HCT116 (cell line): ENCODE measurements around the gene RRBP1. TPM values are rescaled to one million over a fixed set of nuclear protein-coding genes. Genes with fewer than 3 reads are reported as not detected.

Experiments used
- ATAC-seq: fragments of 200-7000 bp; cut with Tn5 transposase; 2 replicates; pipeline ENCODE4 v1.9.1; 2020; ENCODE audit warnings: mild to moderate bottlenecking, moderate library complexity
- BruUV-seq: library from RNA; stranded (reverse); fragments of 400-500 nt; replicated peaks from 2 replicates; lab custom pipeline; 2021; lab: Mats Ljungman, UMichigan
- CTCF ChIA-PET: fragments of 300-600 bp; sonication (Branson Sonifier 250); formaldehyde crosslinking; loops from one replicate; lab custom pipeline; 2021; ENCODE audit warnings: antibody characterized with exemption; lab: Charles Lee
- POLR2A ChIA-PET: fragments of 300-600, 350-600 bp; sonication (Branson Sonifier 250); formaldehyde crosslinking; loops from one replicate; lab custom pipeline; 2021; ENCODE audit warnings: antibody characterized with exemption; lab: Charles Lee
- RAD21 ChIA-PET, 2 experiments: fragments of 300-600 bp; sonication (Branson Sonifier 250); formaldehyde crosslinking; loops; one replicate each; lab custom pipeline; 2023; ENCODE audit warnings: low total read pairs in 2 of 2; ENCODE audit not compliant: uncharacterized antibody in 2 of 2, unreplicated experiment in 2 of 2, low non-redundant PET in 1 of 2; lab: Charles Lee
- DNase-seq: peaks from one replicate; pipeline ENCODE4 v3.0.0-alpha.2; 2010; ENCODE audit warnings: low read depth, low spot score
- H2AFZ ChIP-seq: fragments of 200-600 bp; shearing (Covaris generic), sonication (generic); 2 replicates; pipeline ENCODE4 v1.6.1; 2017; ENCODE audit warnings: low read depth, mixed run types, mixed read lengths, antibody characterized with exemption, low read length; ENCODE audit not compliant: poor library complexity, severe bottlenecking
- H3K27ac ChIP-seq: 2 replicates; pipeline ENCODE4 v1.5.1; 2012; ENCODE audit warnings: low read depth, low read length
- H3K27me3 ChIP-seq: fragments of 200-600 bp; sonication (generic); 2 replicates; pipeline ENCODE4 v1.6.1; 2016; ENCODE audit warnings: mixed run types, low read length, mixed read lengths; ENCODE audit not compliant: insufficient read depth
- H3K36me3 ChIP-seq, 2 experiments: fragments of 200-500 bp in 1 of 2; fragments of 200-600 bp in 1 of 2; sonication (Bioruptor generic) in 1 of 2; sonication (generic) in 1 of 2; 2 replicates each; pipeline versions ENCODE4 v1.5.1 to v1.6.1; 2014 to 2016; ENCODE audit warnings: low read length in 2 of 2, inconsistent platforms in 1 of 2, mixed read lengths in 1 of 2, mixed run types in 1 of 2; ENCODE audit not compliant: insufficient read depth in 2 of 2, control insufficient read depth in 1 of 2
- H3K4me1 ChIP-seq, 2 experiments: fragments of 200-600 bp in 1 of 2; sonication (generic) in 1 of 2; 2 replicates each; pipeline versions ENCODE4 v1.5.1 to v1.6.1; 2012 to 2017; ENCODE audit warnings: low read length in 2 of 2, inconsistent platforms in 1 of 2, mild to moderate bottlenecking in 1 of 2, mixed read lengths in 1 of 2, mixed run types in 1 of 2, moderate library complexity in 1 of 2; ENCODE audit not compliant: insufficient read depth in 2 of 2, control insufficient read depth in 1 of 2
- H3K4me2 ChIP-seq: fragments of 200-600 bp; sonication (generic); 2 replicates; pipeline ENCODE4 v1.6.1; 2017; ENCODE audit warnings: mixed run types, low read length, mixed read lengths
- H3K4me3 ChIP-seq, 2 experiments: fragments of 200-600 bp in 1 of 2; sonication (generic) in 1 of 2; replicated peaks in 1 of 2; 2 replicates each; pipeline ENCODE4 v1.5.1; 2011 to 2016; ENCODE audit warnings: low read length in 2 of 2, control low read depth in 1 of 2, low read depth in 1 of 2, mild to moderate bottlenecking in 1 of 2, mixed read lengths in 1 of 2, mixed run types in 1 of 2
- H3K79me2 ChIP-seq: fragments of 200-600 bp; sonication (generic); 2 replicates; pipeline ENCODE4 v1.6.1; 2017; ENCODE audit warnings: mild to moderate bottlenecking, mixed run types, low read length, moderate library complexity, mixed read lengths; ENCODE audit not compliant: insufficient read depth
- H3K9ac ChIP-seq: fragments of 200-600 bp; sonication (generic); 2 replicates; pipeline ENCODE4 v1.6.1; 2016; ENCODE audit warnings: low read length, mixed read lengths
- H3K9me2 ChIP-seq: fragments of 200-600 bp; sonication (generic), shearing (Covaris generic); 2 replicates; pipeline ENCODE4 v1.6.1; 2017; ENCODE audit warnings: mixed run types, mild to moderate bottlenecking, moderate library complexity; ENCODE audit not compliant: insufficient read depth
- H3K9me3 ChIP-seq, 2 experiments: fragments of 200-500 bp in 1 of 2; fragments of 200-600 bp in 1 of 2; sonication (Bioruptor generic) in 1 of 2; sonication (generic) in 1 of 2; 2 replicates each; pipeline ENCODE4 v1.6.1; 2014 to 2017; ENCODE audit warnings: low read length in 2 of 2, mixed read lengths in 2 of 2, inconsistent platforms in 1 of 2, low read depth in 1 of 2, mild to moderate bottlenecking in 1 of 2, mixed run types in 1 of 2, moderate library complexity in 1 of 2; ENCODE audit not compliant: control insufficient read depth in 1 of 2, insufficient read depth in 1 of 2
- H4K20me1 ChIP-seq: fragments of 200-600 bp; sonication (generic), shearing (Covaris generic); 2 replicates; pipeline ENCODE4 v1.6.1; 2017; ENCODE audit warnings: mixed run types, mild to moderate bottlenecking, moderate library complexity; ENCODE audit not compliant: insufficient read depth
- CBX3 ChIP-seq: IDR thresholded peaks from 2 replicates; pipeline ENCODE4 v1.6.1; 2012; ENCODE audit warnings: low read depth
- CEBPB ChIP-seq: IDR thresholded peaks from 2 replicates; pipeline ENCODE4 v1.6.1; 2012; ENCODE audit warnings: low read depth
- EGR1 ChIP-seq: IDR thresholded peaks from 2 replicates; pipeline ENCODE4 v1.6.1; 2012; ENCODE audit warnings: low read depth
- ELF1 ChIP-seq: IDR thresholded peaks from 2 replicates; pipeline ENCODE4 v1.6.1; 2012; ENCODE audit warnings: low read depth, borderline replicate concordance
- EZH2phosphoT487 ChIP-seq: fragments of 200-600 bp; IDR thresholded peaks from 2 replicates; pipeline ENCODE4 v1.6.1; 2018; ENCODE audit warnings: antibody characterized with exemption, borderline replicate concordance
- FOSL1 ChIP-seq: IDR thresholded peaks from 2 replicates; pipeline ENCODE4 v1.6.1; 2012; ENCODE audit warnings: low read depth
- JUND ChIP-seq: IDR thresholded peaks from 2 replicates; pipeline ENCODE4 v1.6.1; 2012
- MAX ChIP-seq: IDR thresholded peaks from 2 replicates; pipeline ENCODE4 v1.6.1; 2012
- POLR2A ChIP-seq: IDR thresholded peaks from 2 replicates; pipeline ENCODE4 v1.7.0; 2011; ENCODE audit warnings: borderline replicate concordance; ENCODE audit not compliant: insufficient read depth, insufficient read length; ENCODE audit errors: extremely low read depth
- POLR2AphosphoS5 ChIP-seq: IDR thresholded peaks from 2 replicates; pipeline ENCODE4 v1.6.1; 2011; ENCODE audit warnings: mild to moderate bottlenecking, low read depth, low read length, moderate library complexity
- REST ChIP-seq: IDR thresholded peaks from 2 replicates; pipeline ENCODE4 v1.6.1; 2012; ENCODE audit warnings: low read depth
- SIN3A ChIP-seq: IDR thresholded peaks from 2 replicates; pipeline ENCODE4 v1.6.1; 2012; ENCODE audit warnings: low read depth
- SRF ChIP-seq: IDR thresholded peaks from 2 replicates; pipeline ENCODE4 v1.6.1; 2012; ENCODE audit warnings: low read depth
- TCF7L2 ChIP-seq: IDR thresholded peaks from 2 replicates; pipeline ENCODE4 v1.7.0; 2011; ENCODE audit warnings: borderline replicate concordance, inconsistent platforms; ENCODE audit not compliant: insufficient read depth, insufficient read length; ENCODE audit errors: extremely low read depth
- YY1 ChIP-seq: IDR thresholded peaks from 2 replicates; pipeline ENCODE4 v1.6.1; 2011; ENCODE audit warnings: low read length, low read depth, moderate library complexity, mild to moderate bottlenecking; ENCODE audit not compliant: insufficient replicate concordance; ENCODE audit errors: extremely low read depth
- ZFX ChIP-seq: fragments of 450-650 bp; IDR thresholded peaks from 2 replicates; pipeline ENCODE4 v1.6.1; 2017
- ZNF274 ChIP-seq: fragments of 200-500 bp; sonication (Bioruptor generic); IDR thresholded peaks from 2 replicates; pipeline ENCODE4 v1.6.1; 2014; ENCODE audit warnings: mild to moderate bottlenecking, low read depth, low read length, inconsistent platforms
- intact Hi-C: fragments of 100-400 bp; cut with micrococcal nuclease; formaldehyde crosslinking; loops from 2 replicates; pipeline ENCODE4 v1.10.0; 2022
- total RNA-seq: library from RNA; stranded (reverse); gene quantifications from one replicate; pipeline ENCODE4 v1.2.1, GENCODE V29; 2021; ENCODE audit not compliant: unreplicated experiment
- TF ChIP-seq, protein P1 (sequence below), 3 experiments: fragments of 200-600 bp in 1 of 3; sonication (generic) in 1 of 3; IDR thresholded peaks in 2 of 3; conservative IDR thresholded peaks in 1 of 3; 2 replicates each; pipeline ENCODE4 v1.5.1; 2012 to 2017; ENCODE audit warnings: low read depth in 2 of 3, low read length in 2 of 3, antibody characterized with exemption in 1 of 3, borderline replicate concordance in 1 of 3, control low read depth in 1 of 3, mild to moderate bottlenecking in 1 of 3, mixed read lengths in 1 of 3, mixed run types in 1 of 3, moderate library complexity in 1 of 3; ENCODE audit not compliant: insufficient read depth in 1 of 3
- TF ChIP-seq, protein P2 (sequence below): IDR thresholded peaks from 2 replicates; pipeline ENCODE4 v1.6.1; 2011; ENCODE audit warnings: mild to moderate bottlenecking, low read length, moderate library complexity; ENCODE audit not compliant: insufficient replicate concordance; ENCODE audit errors: extremely low read depth
- TF ChIP-seq, protein P3 (sequence below): IDR thresholded peaks from 2 replicates; pipeline ENCODE4 v1.6.1; 2012

Gene RRBP1
- total RNA-seq, 1 experiment from 2014 or later, result 123 TPM

- POLR2A ChIA-PET, result no interaction called here
- no peak overlapping the region for H3K27ac ChIP-seq
- H3K9ac ChIP-seq, result no peak overlapping the region
- no peaks in the 10 kb centered on the region for H3K9me2 ChIP-seq
- no peaks in the 10 kb centered on the region for H4K20me1 ChIP-seq
- CTCF ChIA-PET, result interaction anchor here (1.3 kb wide), 1 partner anchor 250 kb away, joined by 3 read pairs; no protein-coding TSS in a partner anchor
- H3K4me1 ChIP-seq, result no peaks in the 10 kb centered on the region
- H3K4me3 ChIP-seq, result no peak overlapping the region
- H3K79me2 ChIP-seq, result no peaks in the 10 kb centered on the region
- H3K4me2 ChIP-seq, result no peak overlapping the region
- H3K27me3 ChIP-seq, result peaks cover 9% of the 10 kb centered on the region; the same call in 1 of the 2 replicates
- ATAC-seq (no peak), DNase-seq (no peak)
- H3K36me3 ChIP-seq, result no peaks in the 10 kb centered on the region
- intact Hi-C loops, result no loop called here
- no peak for TF ChIP-seq ZNF274
- TF ChIP-seq, protein P1, sequence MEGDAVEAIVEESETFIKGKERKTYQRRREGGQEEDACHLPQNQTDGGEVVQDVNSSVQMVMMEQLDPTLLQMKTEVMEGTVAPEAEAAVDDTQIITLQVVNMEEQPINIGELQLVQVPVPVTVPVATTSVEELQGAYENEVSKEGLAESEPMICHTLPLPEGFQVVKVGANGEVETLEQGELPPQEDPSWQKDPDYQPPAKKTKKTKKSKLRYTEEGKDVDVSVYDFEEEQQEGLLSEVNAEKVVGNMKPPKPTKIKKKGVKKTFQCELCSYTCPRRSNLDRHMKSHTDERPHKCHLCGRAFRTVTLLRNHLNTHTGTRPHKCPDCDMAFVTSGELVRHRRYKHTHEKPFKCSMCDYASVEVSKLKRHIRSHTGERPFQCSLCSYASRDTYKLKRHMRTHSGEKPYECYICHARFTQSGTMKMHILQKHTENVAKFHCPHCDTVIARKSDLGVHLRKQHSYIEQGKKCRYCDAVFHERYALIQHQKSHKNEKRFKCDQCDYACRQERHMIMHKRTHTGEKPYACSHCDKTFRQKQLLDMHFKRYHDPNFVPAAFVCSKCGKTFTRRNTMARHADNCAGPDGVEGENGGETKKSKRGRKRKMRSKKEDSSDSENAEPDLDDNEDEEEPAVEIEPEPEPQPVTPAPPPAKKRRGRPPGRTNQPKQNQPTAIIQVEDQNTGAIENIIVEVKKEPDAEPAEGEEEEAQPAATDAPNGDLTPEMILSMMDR (IDR thresholded peaks at IDR 0.05 in 2 of 3, conservative IDR thresholded peaks at IDR 0.05 in 1 of 3; ENCODE audit: borderline replicate concordance in 1 of 3, insufficient read depth in 1 of 3, low read depth in 2 of 3, low read length in 2 of 3), result no peak
- no peak for TF ChIP-seq MAX
- TF ChIP-seq ZFX, result no peak
- no peak for TF ChIP-seq YY1
- no peak for TF ChIP-seq TCF7L2
- no peak for TF ChIP-seq JUND
- no peak for TF ChIP-seq POLR2A
- TF ChIP-seq CEBPB, result no peak
- TF ChIP-seq, protein P2, sequence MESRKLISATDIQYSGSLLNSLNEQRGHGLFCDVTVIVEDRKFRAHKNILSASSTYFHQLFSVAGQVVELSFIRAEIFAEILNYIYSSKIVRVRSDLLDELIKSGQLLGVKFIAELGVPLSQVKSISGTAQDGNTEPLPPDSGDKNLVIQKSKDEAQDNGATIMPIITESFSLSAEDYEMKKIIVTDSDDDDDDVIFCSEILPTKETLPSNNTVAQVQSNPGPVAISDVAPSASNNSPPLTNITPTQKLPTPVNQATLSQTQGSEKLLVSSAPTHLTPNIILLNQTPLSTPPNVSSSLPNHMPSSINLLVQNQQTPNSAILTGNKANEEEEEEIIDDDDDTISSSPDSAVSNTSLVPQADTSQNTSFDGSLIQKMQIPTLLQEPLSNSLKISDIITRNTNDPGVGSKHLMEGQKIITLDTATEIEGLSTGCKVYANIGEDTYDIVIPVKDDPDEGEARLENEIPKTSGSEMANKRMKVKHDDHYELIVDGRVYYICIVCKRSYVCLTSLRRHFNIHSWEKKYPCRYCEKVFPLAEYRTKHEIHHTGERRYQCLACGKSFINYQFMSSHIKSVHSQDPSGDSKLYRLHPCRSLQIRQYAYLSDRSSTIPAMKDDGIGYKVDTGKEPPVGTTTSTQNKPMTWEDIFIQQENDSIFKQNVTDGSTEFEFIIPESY, result no peak
- no peak for TF ChIP-seq EGR1
- no peak for TF ChIP-seq SRF
- no peak for TF ChIP-seq POLR2AphosphoS5
- no peak for TF ChIP-seq ELF1
- no peak for TF ChIP-seq FOSL1
- TF ChIP-seq EZH2phosphoT487, result no peak
- no peak for TF ChIP-seq CBX3
- TF ChIP-seq SIN3A, result no peak
- no peak for TF ChIP-seq REST
- TF ChIP-seq, protein P3, sequence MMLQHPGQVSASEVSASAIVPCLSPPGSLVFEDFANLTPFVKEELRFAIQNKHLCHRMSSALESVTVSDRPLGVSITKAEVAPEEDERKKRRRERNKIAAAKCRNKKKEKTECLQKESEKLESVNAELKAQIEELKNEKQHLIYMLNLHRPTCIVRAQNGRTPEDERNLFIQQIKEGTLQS, result no peak
- no peak overlapping the region for H2AFZ ChIP-seq
- no TSS peak for BruUV-seq
- RAD21 ChIA-PET, result no interaction called here
- no peaks in the 10 kb centered on the region for H3K9me3 ChIP-seq
Observed at GRCh38 chr20:17688965-17689364, 6.9 kb upstream of the RRBP1 start.
